GM18499 (cell line): ENCODE results near the gene INTS6L.
"Not testable (repeated sequence)": the region's sequence is repeated elsewhere in the genome, so short reads cannot be mapped to it uniquely, and the experiment has no call there.

Source experiments
- ATAC-seq: cut with Tn5 transposase; IDR thresholded peaks from one replicate; pipeline ENCODE4 v1.9.1; 2021; ENCODE audit warnings: moderate number of reproducible peaks; ENCODE audit not compliant: insufficient read depth, unreplicated experiment

The INTS6L gene

GRCh38 chrX:135522878-135523693 is 2.6 kb downstream of the INTS6L start:
- ATAC-seq: no peak

GRCh38 chrX:135528254-135528653 is 7.8 kb downstream of the INTS6L start:
- no peak for ATAC-seq

GRCh38 chrX:135528756-135529155 is 8.3 kb downstream of the INTS6L start:
- ATAC-seq: no peak

GRCh38 chrX:135530097-135530496 is 9.6 kb downstream of the INTS6L start:
- no peak for ATAC-seq

- no peak for ATAC-seq
Measured at GRCh38 chrX:135531813-135532212, 11.4 kb downstream of the INTS6L start.

- ATAC-seq: no peak
Measured at GRCh38 chrX:135535077-135535940, 14.8 kb downstream of the INTS6L start.

- no peak for ATAC-seq
Measured at GRCh38 chrX:135536877-135537276, 16.4 kb downstream of the INTS6L start.

- ATAC-seq: no peak
Measured at GRCh38 chrX:135541351-135541750, 20.9 kb downstream of the INTS6L start.

GRCh38 chrX:135543172-135543571 is 22.7 kb downstream of the INTS6L start:
- ATAC-seq: no peak

GRCh38 chrX:135543924-135544323 is 23.5 kb downstream of the INTS6L start:
- no peak for ATAC-seq

- ATAC-seq: no peak
Measured at GRCh38 chrX:135544338-135544948, 24.0 kb downstream of the INTS6L start.

- ATAC-seq: no peak
Measured at GRCh38 chrX:135547767-135548166, 27.3 kb downstream of the INTS6L start.

- ATAC-seq: no peak
Measured at GRCh38 chrX:135549519-135549918, 29.1 kb downstream of the INTS6L start.

- ATAC-seq: no peak
Measured at GRCh38 chrX:135556055-135556454, 35.6 kb downstream of the INTS6L start.

- ATAC-seq: no peak
Measured at GRCh38 chrX:135557344-135557743, 36.9 kb downstream of the INTS6L start.

GRCh38 chrX:135572436-135572835 is 52.0 kb downstream of the INTS6L start:
- ATAC-seq: no peak

GRCh38 chrX:135581496-135581895 is 61.0 kb downstream of the INTS6L start:
- ATAC-seq: no peak

- no peak for ATAC-seq
Measured at GRCh38 chrX:135585153-135585552, 64.7 kb downstream of the INTS6L start.

GRCh38 chrX:135591871-135592270 is 71.4 kb downstream of the INTS6L start:
- ATAC-seq: no peak

GRCh38 chrX:135594049-135594448 is 73.6 kb downstream of the INTS6L start:
- ATAC-seq: not testable (repeated sequence)

GRCh38 chrX:135594453-135594852 is 74.0 kb downstream of the INTS6L start:
- ATAC-seq: not testable (repeated sequence)
